HL-60 (cell line): Measurements from ENCODE around the gene CIROP.
A peak's percentile ranks its signal among the peaks of the same experiment; 100 is the strongest.

Source experiments
- DNase-seq, 2 experiments: peaks; one replicate each; pipeline ENCODE4 v3.0.0-alpha.2; 2010 to 2020; ENCODE audit warnings: low read depth in 1 of 2, low spot score in 1 of 2
- H3K27ac ChIP-seq: fragments of 250-450 bp; sonication (Bioruptor Pico); replicated peaks from 2 replicates; pipeline ENCODE4 v1.5.1; 2020; ENCODE audit warnings: mild to moderate bottlenecking, moderate library complexity
- H3K27me3 ChIP-seq: fragments of 250-450 bp; sonication (Bioruptor Pico); 2 replicates; pipeline ENCODE4 v1.5.1; 2021; ENCODE audit warnings: mild to moderate bottlenecking, moderate library complexity; ENCODE audit not compliant: insufficient read depth, poor library complexity, severe bottlenecking
- H3K4me3 ChIP-seq: replicated peaks from 2 replicates; pipeline ENCODE4 v1.5.1; 2011; ENCODE audit warnings: mild to moderate bottlenecking, control low read depth, low read length; ENCODE audit not compliant: insufficient read depth
- CTCF ChIP-seq: IDR thresholded peaks from one replicate; pipeline ENCODE4 v1.5.1; 2011; ENCODE audit warnings: low read length, control low read depth, inconsistent platforms; ENCODE audit not compliant: insufficient read depth
- GABPA ChIP-seq: IDR thresholded peaks from 2 replicates; pipeline ENCODE4 v1.6.1; 2012; ENCODE audit warnings: low read depth
- POLR2AphosphoS5 ChIP-seq: IDR thresholded peaks from 2 replicates; pipeline ENCODE4 v1.6.1; 2012; ENCODE audit warnings: low read depth
- REST ChIP-seq: IDR thresholded peaks from 2 replicates; pipeline ENCODE4 v1.6.1; 2012; ENCODE audit warnings: low read depth; ENCODE audit not compliant: insufficient replicate concordance
- SPI1 ChIP-seq: IDR thresholded peaks from 2 replicates; pipeline ENCODE4 v1.6.1; 2012; ENCODE audit warnings: low read depth, mild to moderate bottlenecking, borderline replicate concordance

CIROP gene

GRCh38 chr14:23114669-23115038 is 9.9 kb upstream of the CIROP start:
- DNase-seq, result no peak
- peak overlapping the region; percentile 99 for H3K27ac ChIP-seq

DNA sequence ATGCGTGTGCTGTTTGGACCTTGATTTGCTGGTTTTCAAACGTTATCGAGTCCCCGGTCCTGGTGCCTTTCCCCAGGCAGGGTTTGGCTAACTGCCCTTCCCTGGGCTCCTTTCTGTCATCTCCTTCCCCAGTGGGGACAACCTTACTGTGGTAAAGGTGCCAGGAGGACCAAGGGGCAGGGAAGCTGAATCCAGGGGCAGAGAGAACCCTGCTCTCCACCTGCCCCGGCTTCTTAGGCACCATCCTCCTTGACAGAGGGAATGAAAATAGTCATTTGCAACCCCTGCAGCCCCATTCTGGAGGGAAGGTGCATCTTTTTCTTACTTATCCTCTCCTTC is 9.3 kb upstream of the CIROP start:
- no peak for DNase-seq
- TF ChIP-seq POLR2AphosphoS5 (no peak), CTCF (no peak), GABPA (no peak), SPI1 (no peak), REST (no peak)
- H3K27ac ChIP-seq, result peak overlapping the region; percentile 99
- no peaks in the 10 kb centered on the region for H3K27me3 ChIP-seq
- H3K4me3 ChIP-seq, result no peak overlapping the region

More at GRCh38 chr14:23114669-23115038, 9.9 kb upstream of the CIROP start:
- Histone ChIP-seq H3K27me3 (no peaks in the 10 kb centered on the region), H3K4me3 (no peak overlapping the region)
- TF ChIP-seq CTCF (no peak), POLR2AphosphoS5 (no peak), GABPA (no peak), REST (no peak), SPI1 (no peak)

DNA sequence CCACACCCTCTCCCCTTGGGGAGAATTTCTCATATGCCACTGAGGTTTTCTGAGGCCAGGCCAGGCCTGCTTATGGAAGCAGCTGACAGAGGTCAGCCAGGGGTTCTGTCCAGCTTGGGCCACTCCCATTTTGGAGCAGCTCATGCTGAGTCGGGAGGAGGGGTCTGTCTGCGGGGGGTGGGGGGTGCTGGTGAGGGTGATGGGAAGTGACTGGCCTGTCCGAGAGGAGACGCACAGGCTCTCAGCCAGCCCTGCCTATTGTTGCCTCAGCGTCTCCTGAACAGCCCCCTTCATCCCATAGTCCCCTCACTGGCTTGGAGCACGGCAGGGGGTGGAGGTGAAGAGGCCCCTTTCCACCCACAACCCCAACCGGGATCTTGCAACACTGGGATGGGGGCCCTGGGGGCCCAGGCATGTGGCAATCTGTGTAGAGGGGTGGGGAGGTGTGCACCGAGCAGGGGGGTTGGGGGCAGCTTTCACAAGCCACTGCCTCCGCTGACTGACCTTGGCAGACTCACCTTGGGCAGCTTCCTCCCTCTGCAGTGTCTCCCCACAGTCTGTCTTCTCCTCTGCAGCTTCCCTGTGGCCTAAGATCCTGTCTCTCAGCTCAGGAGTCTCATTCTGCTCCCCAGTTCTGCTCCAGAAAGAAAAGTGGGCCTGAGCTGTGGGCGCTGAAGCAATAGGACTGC is 8.8 kb upstream of the CIROP start:
- DNase-seq, result peak; percentile 98 to 99
- no peak overlapping the region for H3K4me3 ChIP-seq
- peak overlapping the region; percentile 99 for H3K27ac ChIP-seq
- no peaks in the 10 kb centered on the region for H3K27me3 ChIP-seq
- TF ChIP-seq CTCF (no peak), REST (peak; percentile 63), POLR2AphosphoS5 (peak; percentile 97), GABPA (no peak), SPI1 (peak; percentile 61)
